Panc1 (cell line): ENCODE data around the gene MYLK.

Experiments
- CTCF ChIP-seq: fragments of 450-650 bp; IDR thresholded peaks from 2 replicates; pipeline ENCODE4 v1.5.1; 2017; ENCODE audit warnings: mild to moderate bottlenecking
- POLR2AphosphoS5 ChIP-seq: IDR thresholded peaks from 2 replicates; pipeline ENCODE4 v1.6.1; 2012; ENCODE audit warnings: mild to moderate bottlenecking, low read depth, low read length, moderate library complexity
- SIN3A ChIP-seq: IDR thresholded peaks from 2 replicates; pipeline ENCODE4 v1.6.1; 2012; ENCODE audit warnings: low read depth, mild to moderate bottlenecking, low read length, moderate library complexity, borderline replicate concordance; ENCODE audit not compliant: insufficient read depth
- TCF7L2 ChIP-seq: IDR thresholded peaks from 2 replicates; pipeline ENCODE4 v1.6.1; 2011; ENCODE audit warnings: mild to moderate bottlenecking, low read depth, low read length, inconsistent platforms

DNA sequence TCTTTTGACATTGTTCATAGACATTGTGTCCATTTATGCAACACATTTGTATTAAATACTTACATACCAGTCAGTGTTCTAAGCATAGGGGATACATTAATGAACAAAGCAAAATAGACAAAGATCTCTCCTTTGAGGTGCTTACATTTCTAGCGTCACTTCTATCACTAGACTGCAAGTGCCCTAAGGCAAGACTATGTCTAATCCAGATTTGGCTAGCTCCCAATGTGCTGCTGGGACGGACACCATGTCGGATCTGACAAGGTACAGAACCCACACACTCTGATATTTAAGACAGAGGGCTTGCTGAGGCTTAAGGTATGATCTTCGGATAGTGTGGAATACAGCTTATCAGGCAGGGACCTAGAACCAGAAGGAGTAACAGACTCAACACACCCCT, 41.4 kb downstream of the MYLK start:
- TF ChIP-seq CTCF, result no peak
- TF ChIP-seq POLR2AphosphoS5, result no peak
- no peak for TF ChIP-seq SIN3A
- TF ChIP-seq TCF7L2, result no peak
